ENCODE data around the gene VSX1. TPM values are rescaled to one million over a fixed set of nuclear protein-coding genes. Genes with fewer than 3 reads are reported as not detected.

Gene VSX1
- total and polyA plus RNA-seq, 2 donors (not counting 1 experiment from before 2014, with no cell fraction given), result not detected

Other genes with a start within 250 kb of the VSX1 start
- 0.56 and 0.94 TPM in 2 replicates for gene CST7, start 132.9 kb downstream of the VSX1 start, total RNA-seq
- 3.4 and 3.7 TPM in 2 replicates for gene CST7, start 132.9 kb downstream of the VSX1 start, polyA plus RNA-seq
- 28.0 and 28.2 TPM in 2 replicates for gene APMAP, start 89.4 kb downstream of the VSX1 start, total RNA-seq
- 9.1 and 9.8 TPM in 2 replicates for gene APMAP, start 89.4 kb downstream of the VSX1 start, polyA plus RNA-seq
- 82.7 and 83.0 TPM in 2 replicates for gene ACSS1, start 24.0 kb downstream of the VSX1 start, total RNA-seq
- 95.5 and 103 TPM in 2 replicates for gene ACSS1, start 24.0 kb downstream of the VSX1 start, polyA plus RNA-seq
- 64.4 and 71.3 TPM in 2 replicates for gene ENTPD6, start 113.6 kb upstream of the VSX1 start, total RNA-seq
- 79.8 and 103 TPM in 2 replicates for gene ENTPD6, start 113.6 kb upstream of the VSX1 start, polyA plus RNA-seq
- gene PYGB, start 165.9 kb upstream of the VSX1 start, total RNA-seq, result 30.6 and 30.8 TPM in 2 replicates
- gene PYGB, start 165.9 kb upstream of the VSX1 start, polyA plus RNA-seq, result 21.9 and 22.5 TPM in 2 replicates

Data from B cell (primary cell).